GM21515 (cell line): ENCODE measurements around the gene ACD.
"Not testable (repeated sequence)": the region's sequence is repeated elsewhere in the genome, so short reads cannot be mapped to it uniquely, and the experiment has no call there.

ENCODE experiments used
- ATAC-seq: cut with Tn5 transposase; IDR thresholded peaks from one replicate; pipeline ENCODE4 v1.9.1; 2021; ENCODE audit not compliant: unreplicated experiment

The ACD gene

DNA sequence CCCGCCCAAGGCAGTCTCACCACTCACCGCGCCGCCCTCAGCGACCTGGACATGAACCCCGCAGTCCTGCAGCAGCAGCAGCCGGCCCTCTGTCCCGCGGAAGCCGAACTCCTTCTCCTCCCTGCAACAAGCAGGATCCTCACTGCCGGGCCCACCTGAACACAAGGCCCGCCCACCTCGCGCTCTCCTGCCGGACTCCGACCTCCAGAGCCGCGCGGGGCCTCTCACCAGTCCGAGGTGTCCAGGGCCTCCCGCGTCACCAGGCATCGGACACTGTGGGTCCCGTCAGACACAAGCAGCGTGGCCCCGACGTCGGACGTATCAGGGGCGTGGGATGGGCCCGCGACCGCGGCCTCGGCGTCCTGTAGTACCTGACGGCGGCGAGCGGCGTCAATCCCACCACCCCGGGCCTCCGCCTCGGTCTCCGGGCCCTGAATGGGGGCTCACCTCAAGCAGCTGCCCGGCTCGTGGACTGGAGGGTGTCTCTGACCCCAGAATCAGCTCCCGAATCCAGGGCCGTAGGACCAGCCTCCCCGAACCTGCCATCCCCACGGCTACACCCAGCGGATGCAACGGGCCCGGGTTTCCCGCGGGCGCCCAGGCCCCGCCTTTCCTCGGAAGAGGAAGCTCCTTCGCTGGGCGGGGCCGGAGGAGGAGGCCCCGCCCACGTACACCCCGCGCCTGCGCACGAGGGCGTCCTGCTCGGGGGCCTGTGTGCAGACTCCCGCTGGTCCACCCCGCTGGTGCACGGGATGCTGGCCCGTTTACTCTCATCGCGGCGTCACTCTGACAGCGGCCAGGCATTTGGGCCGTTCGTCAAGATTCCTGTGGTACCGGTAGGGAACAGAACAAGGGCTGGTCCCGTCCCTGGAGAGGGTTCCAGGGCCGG is at the start of gene ACD:
TSS of gene ACD (minus strand) at position 586 of the 889 bp plus-strand sequence. CDS start at position 546, 40 bp downstream.
- ATAC-seq = peak; percentile 45

- no peak for ATAC-seq
Measured at GRCh38 chr16:67709050-67709449, 49.0 kb upstream of the ACD start.

- ATAC-seq = no peak
Measured at GRCh38 chr16:67708368-67708771, 48.3 kb upstream of the ACD start.

DNA sequence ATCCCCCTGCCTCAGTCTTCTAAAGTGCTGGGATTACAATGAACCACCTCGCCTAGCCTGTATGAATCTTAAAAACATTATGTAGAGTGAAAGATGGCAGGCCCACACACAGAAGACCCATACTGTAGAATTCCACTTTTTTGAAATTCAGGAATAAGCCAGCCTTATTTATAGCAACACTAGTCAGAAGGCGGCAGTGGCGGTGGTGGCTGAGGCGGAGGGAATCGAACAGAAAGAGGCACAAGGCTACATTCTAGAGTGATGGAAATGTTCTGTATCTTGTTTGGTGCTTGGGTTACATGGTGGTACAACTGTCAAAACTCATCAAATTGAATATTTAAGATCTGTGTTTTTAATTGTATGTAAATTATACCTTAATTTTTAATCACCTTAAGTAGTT is 47.7 kb upstream of the ACD start:
- ATAC-seq = no peak

DNA sequence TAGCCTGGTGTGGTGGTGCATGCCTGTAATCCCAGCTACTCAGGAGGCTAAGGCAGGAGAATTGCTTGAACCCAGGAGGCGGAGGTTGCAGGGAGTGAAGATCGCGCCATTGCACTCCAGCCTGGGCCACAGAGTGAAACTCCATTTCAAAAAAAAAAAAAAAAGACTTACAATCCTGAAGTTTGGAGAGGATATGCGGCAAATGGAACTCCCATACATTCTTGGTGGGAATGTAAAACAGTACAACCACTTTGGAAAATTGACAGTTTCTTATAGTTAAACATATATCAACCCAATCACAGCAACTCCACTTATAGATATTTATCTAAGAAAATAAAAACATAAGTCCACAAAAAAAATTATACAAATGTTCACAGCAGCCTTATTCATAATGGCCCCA is 47.1 kb upstream of the ACD start:
- ATAC-seq = no peak

DNA sequence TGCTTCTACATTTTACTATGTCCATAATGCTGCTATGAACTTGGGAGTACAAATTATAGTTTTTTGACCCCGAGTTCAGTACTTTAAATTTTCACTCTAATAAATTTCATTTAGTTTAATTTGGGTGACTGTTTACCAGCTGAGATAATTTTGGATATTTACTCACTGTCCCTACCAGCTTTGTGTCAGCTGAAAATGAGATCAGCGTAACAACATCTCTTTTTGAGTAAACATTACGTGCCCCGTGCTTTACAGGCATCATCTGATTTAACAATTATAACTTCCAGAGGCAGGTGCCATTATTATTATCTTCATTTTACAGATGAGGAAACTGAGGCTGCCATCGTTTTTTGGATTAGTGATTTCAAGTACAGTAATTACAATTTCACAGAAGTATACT is 44.0 kb upstream of the ACD start:
- ATAC-seq = no peak

- no peak for ATAC-seq
Measured at GRCh38 chr16:67703626-67704025, 43.6 kb upstream of the ACD start.

DNA sequence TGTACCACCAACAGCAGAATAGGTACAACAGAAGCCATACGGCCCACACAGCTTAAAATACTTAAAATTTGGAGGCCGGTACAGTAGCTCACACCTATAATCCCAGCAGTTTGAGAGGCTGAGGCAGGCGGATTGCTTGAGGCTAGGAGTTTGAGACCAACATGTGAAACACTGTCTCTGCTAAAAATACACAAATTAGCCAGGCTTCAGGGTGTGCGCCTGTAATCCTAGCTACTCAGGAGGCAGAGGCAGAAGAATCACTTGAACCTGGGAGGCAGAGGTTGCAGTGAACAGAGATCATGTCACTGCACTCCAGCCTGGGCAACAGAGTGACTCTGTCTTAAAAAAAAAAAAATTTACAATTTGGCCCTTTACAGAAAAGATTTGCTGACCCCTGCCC is 42.1 kb upstream of the ACD start:
- no peak for ATAC-seq

DNA sequence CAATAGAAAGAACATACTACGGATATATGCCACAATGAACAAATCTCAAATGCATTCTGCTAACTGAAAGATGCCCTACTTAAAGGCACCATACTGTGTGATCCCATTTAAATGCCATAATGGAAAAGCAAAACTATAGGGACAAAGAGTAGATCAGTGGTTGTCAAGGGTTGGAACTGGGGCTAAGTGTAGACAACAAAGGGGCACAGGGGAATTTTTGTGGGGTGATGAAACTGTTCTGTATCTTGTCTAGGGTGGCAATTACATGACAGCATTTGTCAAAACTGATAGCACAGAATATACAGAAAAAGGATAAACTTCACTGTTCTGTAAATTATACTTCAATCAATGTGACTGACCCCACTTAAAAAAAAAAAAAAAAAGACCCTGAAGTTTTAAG is 41.4 kb upstream of the ACD start:
- ATAC-seq = no peak

DNA sequence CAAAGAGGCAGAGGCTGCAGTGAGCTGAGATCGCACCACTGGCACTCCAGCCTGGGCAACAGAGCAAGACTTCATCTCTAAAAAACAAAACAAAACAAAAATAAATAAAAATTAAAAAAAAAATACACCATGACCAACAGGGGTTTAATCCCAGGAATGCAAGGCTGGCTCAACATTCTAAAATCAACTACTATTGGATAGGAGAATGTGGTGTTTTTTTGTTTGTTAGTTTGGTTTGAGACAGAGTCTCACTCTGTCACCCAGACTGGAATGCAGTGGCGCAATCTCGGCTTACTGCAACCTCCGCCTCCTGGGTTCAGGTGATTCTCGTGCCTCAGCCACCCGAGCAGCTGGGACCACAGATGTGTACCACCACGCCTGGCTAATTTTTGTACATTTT is 39.2 kb upstream of the ACD start:
- no peak for ATAC-seq

DNA sequence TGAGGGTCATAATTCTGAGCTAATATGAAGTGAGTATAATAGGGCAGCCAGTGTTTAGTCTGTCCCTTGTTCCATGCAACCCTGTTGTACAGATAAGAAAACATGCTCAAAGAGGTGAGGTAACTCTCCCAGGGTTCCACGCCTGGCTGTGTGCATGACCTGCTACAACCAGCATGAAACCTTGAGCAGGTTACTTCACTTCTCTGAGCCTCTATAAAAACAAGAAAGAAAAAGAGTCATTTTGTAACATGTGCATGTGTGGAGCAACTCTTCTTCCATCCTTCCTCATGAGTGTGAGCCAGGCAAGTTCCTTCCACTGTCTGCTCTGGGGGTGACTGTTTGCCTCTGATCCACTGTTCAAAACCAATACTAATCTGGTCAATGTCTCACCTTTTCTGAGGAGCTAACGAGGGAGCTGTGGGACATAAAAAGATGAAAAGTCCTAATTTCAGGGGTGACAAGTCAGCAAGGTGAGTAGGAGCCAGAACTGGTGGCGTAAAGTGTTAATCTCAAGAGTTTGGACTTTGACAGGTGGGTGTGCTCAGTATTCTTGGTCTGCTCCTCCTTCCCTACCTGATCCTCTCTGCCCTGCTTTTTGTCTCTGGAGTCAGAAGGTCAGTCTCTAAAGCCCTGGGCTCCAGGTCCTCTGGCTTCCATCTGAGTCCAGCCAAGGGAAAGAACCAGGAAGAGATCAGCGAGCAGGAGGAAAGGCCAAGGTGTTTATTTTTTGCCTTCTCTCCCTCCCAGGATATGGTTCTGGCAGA is 37.5 kb upstream of the ACD start:
- ATAC-seq = no peak

GRCh38 chr16:67694611-67695010 is 34.6 kb upstream of the ACD start:
- ATAC-seq = no peak

DNA sequence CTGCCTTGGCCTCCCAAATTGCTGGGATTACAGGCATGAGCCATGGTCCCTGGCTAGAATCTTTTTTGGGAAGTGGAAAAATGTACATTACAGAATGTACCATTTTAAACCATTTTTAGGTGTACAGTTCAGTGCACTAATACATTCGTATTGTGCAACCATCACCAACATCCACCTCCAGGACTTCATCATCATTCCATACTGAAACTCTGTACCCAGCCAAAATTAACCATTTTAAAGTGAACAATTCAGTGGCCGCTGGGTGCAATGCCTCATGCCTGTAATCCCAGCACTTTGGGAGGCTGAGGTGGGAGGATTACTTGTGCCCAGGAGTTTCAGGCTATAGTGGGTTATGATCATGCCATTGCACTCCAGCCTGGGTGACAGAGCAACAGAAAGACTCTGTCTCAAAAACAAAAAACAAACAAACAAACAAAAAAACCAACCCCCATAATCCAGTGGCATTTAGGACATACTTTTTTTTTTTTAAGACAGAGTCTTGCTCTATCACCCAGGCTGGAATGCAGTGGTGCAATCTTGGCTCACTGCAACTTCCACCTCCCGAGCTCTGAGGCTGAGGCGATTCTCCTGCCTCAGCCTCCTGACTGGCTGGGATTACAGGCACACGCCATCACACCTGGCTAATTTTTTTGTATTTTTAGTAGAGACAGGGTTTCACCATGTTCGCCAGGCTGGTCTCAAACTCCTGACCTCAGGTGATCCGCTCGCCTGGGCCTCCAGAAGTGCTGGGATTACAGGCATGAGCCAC is 33.6 kb upstream of the ACD start:
- not testable (repeated sequence) for ATAC-seq

- ATAC-seq = no peak
Measured at GRCh38 chr16:67685388-67686112, 25.5 kb upstream of the ACD start.

- no peak for ATAC-seq
Measured at GRCh38 chr16:67683767-67684166, 23.7 kb upstream of the ACD start.

DNA sequence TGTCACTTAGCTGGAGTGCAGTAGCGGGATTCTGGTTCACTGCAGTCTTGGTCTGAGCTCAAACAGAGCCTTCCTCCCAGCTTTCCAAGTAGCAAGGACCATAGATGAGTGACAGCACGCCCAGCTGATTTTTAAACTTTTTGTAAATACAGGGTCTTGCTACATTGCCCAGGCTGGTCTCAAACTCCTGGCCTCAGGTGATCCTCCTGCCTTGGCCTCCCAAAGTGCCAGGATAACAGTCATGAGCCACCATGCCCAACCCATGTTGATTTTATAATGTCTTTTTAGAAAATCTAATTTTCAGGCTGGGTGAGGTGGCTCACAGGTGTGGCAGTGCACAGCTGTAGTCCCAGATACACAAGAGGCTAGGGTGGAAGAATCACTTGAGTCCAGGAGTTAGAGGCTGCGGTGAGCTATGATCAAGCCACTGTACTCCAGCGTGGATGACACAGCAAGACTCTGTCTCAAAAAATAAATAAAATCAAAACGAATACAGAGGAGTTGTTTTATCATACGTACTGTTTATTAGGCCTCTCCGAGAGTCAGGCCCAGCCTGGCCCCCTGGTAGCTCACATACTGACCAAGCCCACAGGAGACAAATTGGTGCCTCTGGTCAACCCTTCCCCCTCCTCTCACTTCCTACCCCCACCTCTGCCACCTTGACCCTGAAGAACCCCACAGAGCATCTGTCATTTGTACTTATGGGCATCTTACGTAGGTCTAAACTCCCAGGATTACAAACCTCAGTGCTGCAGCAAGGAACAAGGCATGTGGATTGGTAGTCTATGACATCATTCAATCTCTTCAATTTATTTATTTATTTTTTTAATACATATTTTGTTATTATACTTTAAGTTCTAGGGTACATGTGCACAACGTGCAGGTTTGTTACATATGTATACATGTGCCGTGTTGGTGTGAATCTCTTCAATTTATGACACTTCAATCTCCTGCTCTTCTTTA is 20.2 kb upstream of the ACD start:
- no peak for ATAC-seq

DNA sequence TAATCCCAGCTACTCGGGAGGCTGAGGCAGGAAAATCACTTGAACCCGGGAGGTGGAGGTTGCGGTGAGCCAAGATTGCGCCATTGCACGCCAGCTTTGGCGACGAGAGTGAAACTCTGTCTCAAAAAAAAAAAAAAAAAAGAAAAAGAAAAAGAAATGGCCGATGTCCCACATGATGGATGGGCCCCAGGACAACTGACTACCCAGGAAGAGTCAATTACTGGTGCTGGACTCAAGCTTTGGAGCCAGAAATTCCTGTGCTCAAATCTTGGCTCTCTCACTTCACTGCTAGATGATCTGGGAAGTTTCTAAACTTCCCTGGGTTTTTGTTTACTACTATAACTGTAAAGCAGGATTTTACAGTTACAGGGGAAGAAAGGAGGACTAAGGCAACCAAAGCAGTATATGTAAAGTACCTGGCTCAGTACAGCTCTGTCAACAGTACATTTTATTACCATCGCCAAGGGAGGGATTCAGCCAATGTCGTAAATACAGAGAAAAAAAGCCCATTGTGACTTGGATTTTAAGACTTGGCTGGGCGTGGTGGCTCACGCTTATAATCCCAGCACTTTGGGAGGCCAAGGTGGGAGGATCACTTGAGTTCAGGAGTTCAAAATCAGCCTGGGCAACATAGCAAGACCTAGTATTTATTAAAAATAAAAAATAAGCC is 18.4 kb upstream of the ACD start:
- ATAC-seq = no peak

- no peak for ATAC-seq
Measured at GRCh38 chr16:67677712-67678111, 17.7 kb upstream of the ACD start.

DNA sequence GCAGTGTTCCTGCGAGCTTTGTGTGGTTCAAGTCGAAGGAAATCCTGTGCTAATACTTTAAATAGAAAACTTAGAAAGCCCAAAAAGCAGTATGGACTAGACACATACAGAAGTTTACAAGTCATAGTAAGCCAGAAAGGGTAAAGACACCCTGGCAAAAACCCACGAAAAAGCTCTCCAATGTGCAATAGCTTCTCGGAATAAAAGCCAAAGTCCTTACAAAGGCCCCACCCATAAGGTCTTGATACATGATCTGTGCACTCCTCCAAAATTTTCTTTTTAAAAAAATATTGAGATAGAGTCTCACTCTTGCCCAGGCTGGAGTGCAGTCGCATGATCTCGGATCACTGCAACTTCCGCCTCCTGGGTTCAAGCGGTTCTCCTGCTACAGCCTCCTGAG is 16.9 kb upstream of the ACD start:
- no peak for ATAC-seq
